Natural killer cell treated with Interleukin-12 subunit alpha and Interleukin-12 subunit beta and Interleukin-15 and Interleukin-18, amount 100 ng/mL, for 72 hours (primary cell): ENCODE results near the gene KIF9. TPM values are rescaled to one million over a fixed set of nuclear protein-coding genes. Genes with fewer than 3 reads are reported as not detected.
"Not testable (repeated sequence)": the region's sequence is repeated elsewhere in the genome, so short reads cannot be mapped to it uniquely, and the experiment has no call there.

Experiments used
- ATAC-seq, 2 donors: fragments of 150-1000 bp; cut with Tn5 transposase in 1 of 2; sonication (Bioruptor Pico), chemical (Tn5 transposase) in 1 of 2; 2 replicates each; pipeline ENCODE4 v1.10.0; 2021
- DNase-seq: peaks from one replicate; pipeline ENCODE4 v3.0.0; 2022; ENCODE audit warnings: low spot score
- H3K27ac Mint-ChIP-seq, 2 donors: 1 replicate in 1 of 2; 2 replicates in 1 of 2; pipeline ENCODE4 v1.8.0; 2022; ENCODE audit warnings: mixed read lengths in 2 of 2, mild to moderate bottlenecking in 1 of 2, moderate library complexity in 1 of 2
- H3K27me3 Mint-ChIP-seq, 2 donors: 1 replicate in 1 of 2; 2 replicates in 1 of 2; pipeline ENCODE4 v1.8.0; 2022; ENCODE audit warnings: mixed read lengths in 2 of 2
- H3K36me3 Mint-ChIP-seq: one replicate; pipeline ENCODE4 v1.8.0; 2022; ENCODE audit warnings: mixed read lengths
- H3K4me1 Mint-ChIP-seq, 2 donors: 1 replicate in 1 of 2; 2 replicates in 1 of 2; pipeline ENCODE4 v1.8.0; 2022; ENCODE audit warnings: low read depth in 2 of 2, mixed read lengths in 2 of 2, mild to moderate bottlenecking in 1 of 2
- H3K4me3 Mint-ChIP-seq: one replicate; pipeline ENCODE4 v1.8.0; 2022; ENCODE audit warnings: mixed read lengths
- H3K9me3 Mint-ChIP-seq: 2 replicates; pipeline ENCODE4 v1.8.0; 2022; ENCODE audit warnings: mixed read lengths
- total RNA-seq, 2 donors: library from RNA; stranded (reverse); gene quantifications; one replicate each; pipeline ENCODE4 v1.2.3, GENCODE V29; 2022

KIF9 gene
- total RNA-seq, 2 donors from 2014 or later = 3.2 to 8.2 TPM

DNA sequence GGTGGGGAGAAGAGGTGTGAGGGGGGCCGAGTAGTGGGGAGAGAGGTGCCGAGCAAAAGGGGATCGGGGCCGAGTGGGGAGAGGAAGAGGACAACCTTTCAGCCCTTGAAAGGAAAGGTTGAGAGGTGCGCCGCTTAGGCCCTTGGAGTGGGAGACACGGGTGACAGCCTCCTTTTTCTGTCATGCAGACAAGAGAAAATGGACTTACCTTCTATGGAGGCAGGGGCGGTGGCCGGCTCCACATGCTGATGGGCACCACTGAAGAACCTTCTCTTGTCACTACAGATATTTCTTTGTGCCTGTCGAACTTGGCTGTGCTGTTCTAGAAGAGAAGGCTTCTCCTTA lies 566 bp upstream of the KIF9 start:
- Mint-ChIP-seq H3K9me3 (no peaks in the 10 kb centered on the region), H3K4me3 (peak overlapping the region; percentile 90), H3K4me1 (peaks cover 25 to 29% of the 10 kb centered on the region in 2 donors), H3K36me3 (peaks cover 4% of the 10 kb centered on the region), H3K27me3 (no peaks in the 10 kb centered on the region), H3K27ac (peak overlapping the region; percentile 95 to 99)
- DNase-seq (no peak), ATAC-seq (peak in 1 of 2 donors; percentile 2)

DNA sequence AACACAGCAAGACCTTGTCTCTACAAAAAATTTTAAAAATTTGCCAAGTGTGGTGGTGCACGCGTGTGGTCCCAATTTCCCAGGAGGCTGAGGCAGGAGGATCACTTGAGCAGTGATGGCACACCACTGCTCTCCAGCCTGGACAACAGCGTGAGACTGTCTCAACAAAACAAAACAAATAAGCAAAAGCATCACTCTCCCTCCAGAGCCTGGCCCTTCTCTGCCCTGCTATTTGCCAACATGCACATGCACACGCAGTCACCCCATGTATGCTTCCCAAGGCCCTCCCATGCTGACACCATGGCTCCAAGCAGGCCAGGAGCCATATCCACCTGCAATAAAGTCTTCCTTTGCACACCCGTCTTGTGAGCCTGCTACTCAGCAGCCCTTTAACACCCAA lies 2.1 kb downstream of the KIF9 start:
- no peak overlapping the region for H3K27ac Mint-ChIP-seq
- no peaks in the 10 kb centered on the region for H3K27me3 Mint-ChIP-seq
- H3K9me3 Mint-ChIP-seq = no peaks in the 10 kb centered on the region
- DNase-seq (no peak), ATAC-seq (no peak)
- no peaks in the 10 kb centered on the region for H3K36me3 Mint-ChIP-seq
- H3K4me3 Mint-ChIP-seq = peak overlapping the region; percentile 30
- H3K4me1 Mint-ChIP-seq = peaks cover 20 to 23% of the 10 kb centered on the region in 2 donors

DNA sequence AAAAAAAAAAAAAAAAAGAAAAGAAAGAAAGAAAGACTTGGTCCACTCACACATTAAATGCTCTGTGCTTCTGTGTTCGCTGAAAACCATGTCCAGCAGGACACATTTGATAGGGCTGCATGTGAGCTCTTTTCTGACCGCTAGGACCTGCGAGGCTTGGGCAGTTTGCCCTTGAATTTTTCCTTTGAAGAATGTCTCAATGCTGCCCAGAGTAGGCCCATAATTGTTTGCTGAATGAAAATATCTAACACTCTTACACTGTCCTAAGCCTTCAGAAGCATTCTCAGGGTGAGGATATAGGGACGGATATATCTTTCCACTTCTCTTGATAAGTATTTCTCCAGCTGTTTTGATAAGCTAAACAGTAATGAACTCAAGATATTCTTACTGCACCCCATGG lies 6.0 kb downstream of the KIF9 start:
- Mint-ChIP-seq H3K27ac (no peak overlapping the region), H3K9me3 (no peaks in the 10 kb centered on the region), H3K27me3 (no peaks in the 10 kb centered on the region), H3K36me3 (no peaks in the 10 kb centered on the region), H3K4me1 (peaks cover 1 to 2% of the 10 kb centered on the region in 2 donors), H3K4me3 (no peak overlapping the region)
- DNase-seq (no peak), ATAC-seq (no peak)

DNA sequence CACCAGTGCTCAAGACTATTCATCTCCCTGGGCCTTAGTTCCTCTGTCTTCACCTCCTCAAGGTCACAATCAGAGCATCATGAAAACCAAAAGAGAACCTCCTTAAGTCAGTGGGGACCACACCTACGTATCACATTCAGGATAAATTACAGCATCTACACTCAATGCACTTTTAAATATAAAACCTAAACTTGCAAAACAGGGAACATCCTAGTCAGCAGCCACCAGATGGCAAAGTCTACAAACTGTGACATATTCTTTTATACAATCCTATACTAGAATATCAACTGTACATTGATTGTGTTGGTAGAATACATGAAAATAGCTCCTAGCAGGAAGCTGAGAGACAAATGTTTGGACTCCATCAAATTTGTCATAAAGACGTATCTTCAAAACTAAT lies 7.9 kb downstream of the KIF9 start:
- Mint-ChIP-seq H3K4me1 (no peaks in the 10 kb centered on the region), H3K27me3 (no peaks in the 10 kb centered on the region), H3K4me3 (no peak overlapping the region), H3K36me3 (no peaks in the 10 kb centered on the region), H3K9me3 (no peaks in the 10 kb centered on the region), H3K27ac (no peak overlapping the region)
- DNase-seq = no peak
- ATAC-seq = no peak

DNA sequence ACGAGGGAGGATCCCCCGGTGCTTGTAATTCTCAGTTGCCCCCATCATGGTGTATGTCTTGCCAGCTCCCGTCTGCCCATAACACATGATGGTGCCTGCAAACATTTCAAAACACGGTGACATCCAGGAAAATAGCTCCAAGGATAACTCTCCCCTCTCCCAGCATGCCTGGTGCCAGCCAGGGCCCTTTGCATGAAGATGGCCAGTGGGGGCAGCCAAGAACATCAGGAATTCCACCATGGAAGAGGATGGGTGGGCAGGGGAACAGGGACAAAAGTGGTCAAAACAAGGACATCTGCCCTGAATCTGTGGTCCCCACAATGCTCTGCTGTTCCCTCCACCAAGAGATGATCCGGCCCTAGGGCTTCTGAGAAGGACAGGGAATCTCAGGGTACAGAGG lies 9.0 kb downstream of the KIF9 start:
- Mint-ChIP-seq H3K9me3 (no peaks in the 10 kb centered on the region), H3K27ac (no peak overlapping the region), H3K4me1 (no peaks in the 10 kb centered on the region), H3K36me3 (no peaks in the 10 kb centered on the region), H3K4me3 (no peak overlapping the region), H3K27me3 (no peaks in the 10 kb centered on the region)
- DNase-seq (no peak), ATAC-seq (no peak)

DNA sequence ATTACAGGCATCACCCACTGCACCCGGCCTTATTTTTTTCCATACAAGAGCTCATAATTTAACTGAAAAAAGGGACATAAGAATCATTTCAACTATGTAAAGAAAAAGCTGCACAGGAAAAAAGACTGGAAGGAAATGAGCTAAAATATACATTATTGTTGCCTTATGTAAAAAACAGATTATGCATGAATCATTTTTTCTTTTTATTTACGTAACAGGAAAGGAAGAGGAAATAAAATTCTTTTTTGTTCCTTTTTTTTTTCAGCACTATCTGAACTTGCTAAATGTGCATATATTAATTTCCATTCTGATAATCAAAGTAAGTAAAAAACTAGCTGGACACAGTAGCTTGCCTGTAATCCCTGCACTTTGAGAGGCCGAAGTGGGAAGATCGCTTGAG lies 12.1 kb downstream of the KIF9 start:
- Mint-ChIP-seq H3K4me3 (no peak overlapping the region), H3K4me1 (no peaks in the 10 kb centered on the region), H3K36me3 (no peaks in the 10 kb centered on the region), H3K9me3 (no peaks in the 10 kb centered on the region), H3K27ac (no peak overlapping the region), H3K27me3 (no peaks in the 10 kb centered on the region)
- no peak for ATAC-seq
- DNase-seq = no peak

DNA sequence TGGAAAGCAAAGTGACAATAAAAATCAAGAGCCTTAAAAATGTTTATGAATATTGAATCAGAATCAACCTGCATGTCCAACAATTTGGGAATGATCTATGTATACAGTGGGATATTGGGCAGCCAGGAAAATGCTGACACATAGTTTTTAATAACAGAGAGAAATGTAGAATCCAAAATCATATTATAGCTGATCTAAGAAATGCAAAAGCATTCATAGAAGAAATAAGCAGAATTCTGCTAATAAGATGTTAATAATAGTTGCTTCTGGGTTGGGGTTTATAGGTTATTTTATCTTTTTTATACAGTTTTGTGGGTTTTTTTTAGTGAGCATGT lies 15.1 kb downstream of the KIF9 start:
- Mint-ChIP-seq H3K27ac (no peak overlapping the region), H3K4me3 (no peak overlapping the region), H3K4me1 (no peaks in the 10 kb centered on the region), H3K27me3 (no peaks in the 10 kb centered on the region), H3K36me3 (no peaks in the 10 kb centered on the region), H3K9me3 (no peaks in the 10 kb centered on the region)
- DNase-seq (no peak), ATAC-seq (no peak)

DNA sequence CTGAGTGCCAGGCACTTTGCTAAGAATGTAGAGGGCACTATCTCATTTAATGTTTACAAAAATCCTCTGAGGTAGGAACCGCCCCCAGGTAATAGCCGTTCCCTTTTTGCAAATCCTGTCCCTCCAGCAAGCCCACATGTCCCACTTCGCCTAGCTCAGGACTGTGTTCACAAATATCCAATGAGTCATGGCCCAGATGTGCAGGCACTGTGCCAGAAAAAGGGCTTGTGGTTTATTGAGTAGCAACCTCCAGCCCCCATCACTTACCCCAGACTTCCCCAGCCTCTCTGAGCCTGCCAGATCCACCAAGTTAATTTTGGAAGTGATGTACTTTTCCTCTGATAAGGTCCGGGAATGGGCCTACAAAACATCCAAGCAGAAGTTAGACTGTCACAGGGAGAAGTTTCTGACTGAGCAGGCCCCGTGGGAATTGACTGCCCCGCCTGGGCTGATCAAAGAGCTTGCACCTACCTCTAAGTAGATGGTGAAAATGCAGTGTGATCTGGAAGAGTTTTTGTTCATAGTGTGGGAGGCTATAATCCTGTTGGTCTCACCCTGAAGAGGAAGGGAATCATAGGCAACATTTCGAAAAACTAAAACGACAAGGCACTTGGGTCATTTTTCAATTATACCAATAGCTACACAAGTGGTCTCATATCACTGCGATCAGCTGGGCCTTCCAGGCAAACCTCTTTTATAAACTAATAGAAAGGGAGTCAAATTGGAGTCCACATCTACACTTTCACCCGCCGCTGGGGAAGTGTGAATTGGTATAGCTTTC lies 15.7 kb downstream of the KIF9 start:
- DNase-seq = no peak
- ATAC-seq = peak in 1 of 2 donors; percentile 54
- no peaks in the 10 kb centered on the region for H3K9me3 Mint-ChIP-seq

GRCh38 chr3:47265725-47266428 lies 16.7 kb downstream of the KIF9 start:
- Mint-ChIP-seq H3K36me3 (no peaks in the 10 kb centered on the region), H3K27ac (no peak overlapping the region), H3K4me3 (no peak overlapping the region), H3K27me3 (no peaks in the 10 kb centered on the region), H3K4me1 (no peaks in the 10 kb centered on the region), H3K9me3 (no peaks in the 10 kb centered on the region)
- DNase-seq (no peak), ATAC-seq (no peak)

More for the DNA sequence above, 15.7 kb downstream of the KIF9 start:
- Mint-ChIP-seq H3K4me3 (no peak overlapping the region), H3K4me1 (no peaks in the 10 kb centered on the region), H3K27ac (no peak overlapping the region), H3K36me3 (no peaks in the 10 kb centered on the region), H3K27me3 (no peaks in the 10 kb centered on the region)

GRCh38 chr3:47265008-47265407 lies 17.6 kb downstream of the KIF9 start:
- Mint-ChIP-seq H3K27me3 (no peaks in the 10 kb centered on the region), H3K27ac (no peak overlapping the region), H3K4me1 (no peaks in the 10 kb centered on the region), H3K4me3 (no peak overlapping the region), H3K9me3 (no peaks in the 10 kb centered on the region), H3K36me3 (no peaks in the 10 kb centered on the region)
- no peak for DNase-seq
- no peak for ATAC-seq

DNA sequence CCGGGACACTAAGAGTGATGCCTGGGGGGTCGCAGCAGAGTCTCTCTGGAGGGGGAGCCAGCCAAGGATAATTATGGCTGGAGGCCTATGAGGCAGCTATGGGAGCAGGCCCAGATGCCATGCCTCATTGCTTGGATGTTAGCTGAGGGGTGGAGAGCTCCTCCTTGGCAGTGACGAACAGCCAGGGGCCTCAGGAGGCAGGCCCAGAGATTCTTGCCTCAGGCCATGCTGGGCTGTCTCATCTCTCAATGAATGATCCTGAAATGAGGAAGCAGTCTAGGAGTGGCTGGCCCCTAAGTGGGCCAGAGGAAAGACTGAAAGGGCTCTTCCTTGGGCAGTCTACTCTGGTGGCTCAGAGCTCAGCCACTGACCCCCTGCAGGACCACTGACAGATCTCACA lies 21.3 kb downstream of the KIF9 start:
- DNase-seq (no peak), ATAC-seq (peak in 1 of 2 donors; percentile 7)
- no peaks in the 10 kb centered on the region for H3K9me3 Mint-ChIP-seq
- no peak overlapping the region for H3K4me3 Mint-ChIP-seq
- H3K27me3 Mint-ChIP-seq = no peaks in the 10 kb centered on the region
- no peaks in the 10 kb centered on the region for H3K36me3 Mint-ChIP-seq
- no peak overlapping the region for H3K27ac Mint-ChIP-seq
- H3K4me1 Mint-ChIP-seq = no peaks in the 10 kb centered on the region

- Mint-ChIP-seq H3K36me3 (no peaks in the 10 kb centered on the region), H3K27ac (no peak overlapping the region), H3K4me3 (no peak overlapping the region), H3K4me1 (no peaks in the 10 kb centered on the region), H3K27me3 (no peaks in the 10 kb centered on the region), H3K9me3 (no peaks in the 10 kb centered on the region)
- DNase-seq (no peak), ATAC-seq (no peak)
These were observed 22.0 kb downstream of the KIF9 start for GRCh38 chr3:47260605-47261004.

DNA sequence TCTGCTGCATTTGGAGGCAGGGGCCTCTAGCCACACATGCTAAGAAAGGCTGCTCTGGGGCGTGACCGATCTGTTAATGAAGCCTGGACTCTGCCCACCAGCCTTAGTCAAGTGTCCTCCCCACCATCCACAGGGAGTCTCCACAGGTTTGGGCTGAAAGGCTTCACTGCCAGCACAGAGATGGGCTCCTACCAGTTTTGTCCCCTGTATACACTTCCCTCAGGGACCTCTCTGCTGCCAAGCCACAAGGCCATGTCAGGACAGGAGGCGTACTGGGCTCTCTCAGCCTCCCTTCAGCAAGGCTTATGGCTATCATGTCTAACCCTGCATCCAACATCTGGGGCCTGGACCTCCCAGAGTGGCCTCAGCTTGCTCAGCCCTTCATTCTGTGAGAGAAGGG lies 23.5 kb downstream of the KIF9 start:
- Mint-ChIP-seq H3K4me1 (no peaks in the 10 kb centered on the region), H3K36me3 (no peaks in the 10 kb centered on the region), H3K27ac (no peak overlapping the region), H3K9me3 (no peaks in the 10 kb centered on the region), H3K27me3 (no peaks in the 10 kb centered on the region), H3K4me3 (no peak overlapping the region)
- no peak for ATAC-seq
- no peak for DNase-seq

GRCh38 chr3:47256331-47256730 lies 26.3 kb downstream of the KIF9 start:
- not testable (repeated sequence) for DNase-seq, ATAC-seq, H3K27me3 Mint-ChIP-seq, H3K4me1 Mint-ChIP-seq, H3K9me3 Mint-ChIP-seq, H3K4me3 Mint-ChIP-seq, H3K36me3 Mint-ChIP-seq, H3K27ac Mint-ChIP-seq

GRCh38 chr3:47251689-47252088 lies 30.9 kb downstream of the KIF9 start:
- Mint-ChIP-seq H3K9me3 (no peaks in the 10 kb centered on the region), H3K27ac (no peak overlapping the region), H3K36me3 (no peaks in the 10 kb centered on the region), H3K4me3 (no peak overlapping the region), H3K27me3 (no peaks in the 10 kb centered on the region), H3K4me1 (no peaks in the 10 kb centered on the region)
- no peak for ATAC-seq
- DNase-seq = no peak
